GM18502 (cell line): ENCODE data around the gene PNRC2.
"Not testable (repeated sequence)": the region's sequence is repeated elsewhere in the genome, so short reads cannot be mapped to it uniquely, and the experiment has no call there.

Experiments used
- ATAC-seq: cut with Tn5 transposase; IDR thresholded peaks from one replicate; pipeline ENCODE4 v1.9.1; 2021; ENCODE audit warnings: mild to moderate bottlenecking; ENCODE audit not compliant: unreplicated experiment, poor library complexity

Gene PNRC2

GRCh38 chr1:23984417-23985186, 25.0 kb downstream of the PNRC2 start:
- no peak for ATAC-seq

GRCh38 chr1:23987038-23987437, 27.4 kb downstream of the PNRC2 start:
- not testable (repeated sequence) for ATAC-seq

- no peak for ATAC-seq
Observed at GRCh38 chr1:23989263-23989662, 29.6 kb downstream of the PNRC2 start.

- not testable (repeated sequence) for ATAC-seq
Observed at GRCh38 chr1:23992011-23992410, 32.4 kb downstream of the PNRC2 start.

GRCh38 chr1:23995431-23995837, 35.8 kb downstream of the PNRC2 start:
- ATAC-seq, result no peak

- ATAC-seq, result no peak
Observed at GRCh38 chr1:23996700-23997229, 37.1 kb downstream of the PNRC2 start.

- ATAC-seq, result no peak
Observed at GRCh38 chr1:23997812-23998211, 38.2 kb downstream of the PNRC2 start.

GRCh38 chr1:23999156-23999671, 39.6 kb downstream of the PNRC2 start:
- no peak for ATAC-seq

GRCh38 chr1:24002695-24003094, 43.1 kb downstream of the PNRC2 start:
- ATAC-seq, result no peak

GRCh38 chr1:24003331-24003972, 43.8 kb downstream of the PNRC2 start:
- ATAC-seq, result no peak

GRCh38 chr1:24004132-24004531, 44.5 kb downstream of the PNRC2 start:
- ATAC-seq, result no peak

- no peak for ATAC-seq
Observed at GRCh38 chr1:24005163-24005562, 45.5 kb downstream of the PNRC2 start.

- no peak for ATAC-seq
Observed at GRCh38 chr1:24007079-24007478, 47.5 kb downstream of the PNRC2 start.

GRCh38 chr1:24008574-24009184, 49.1 kb downstream of the PNRC2 start:
- not testable (repeated sequence) for ATAC-seq

- no peak for ATAC-seq
Observed at GRCh38 chr1:24009406-24009805, 49.8 kb downstream of the PNRC2 start.

GRCh38 chr1:24010650-24011049, 51.0 kb downstream of the PNRC2 start:
- ATAC-seq, result no peak

GRCh38 chr1:24012878-24013277, 53.2 kb downstream of the PNRC2 start:
- not testable (repeated sequence) for ATAC-seq
